ENCODE data around the gene ANKRD27.
A peak's percentile ranks its signal among the peaks of the same experiment; 100 is the strongest.
"Not testable (repeated sequence)": the region's sequence is repeated elsewhere in the genome, so short reads cannot be mapped to it uniquely, and the experiment has no call there.

The ANKRD27 gene

GRCh38 chr19:32653599-32653915, 21.4 kb downstream of the ANKRD27 start:
- DNase-seq (ENCODE audit: low read depth in 3 of 3): no peak

GRCh38 chr19:32652894-32653598, 21.9 kb downstream of the ANKRD27 start:
- DNase-seq (ENCODE audit: low read depth in 3 of 3): no peak

GRCh38 chr19:32652331-32652730, 22.6 kb downstream of the ANKRD27 start:
- DNase-seq (ENCODE audit: low read depth in 3 of 3): not testable (repeated sequence)

GRCh38 chr19:32651729-32652140, 23.2 kb downstream of the ANKRD27 start:
- no peak for DNase-seq (ENCODE audit: low read depth in 3 of 3)

GRCh38 chr19:32650671-32651070, 24.3 kb downstream of the ANKRD27 start:
- no peak for DNase-seq (ENCODE audit: low read depth in 3 of 3)

GRCh38 chr19:32649751-32650150, 25.2 kb downstream of the ANKRD27 start:
- no peak for DNase-seq (ENCODE audit: low read depth in 3 of 3)

- DNase-seq (ENCODE audit: low read depth in 3 of 3): no peak
These were observed 27.6 kb downstream of the ANKRD27 start for GRCh38 chr19:32647361-32647760.

- DNase-seq (ENCODE audit: low read depth in 3 of 3): no peak
These were observed 28.4 kb downstream of the ANKRD27 start for GRCh38 chr19:32646556-32646955.

- DNase-seq (ENCODE audit: low read depth in 3 of 3): peak; percentile 7 to 58 (median 22)
These were observed 32.2 kb downstream of the ANKRD27 start for GRCh38 chr19:32642771-32643170.

- no peak for DNase-seq (ENCODE audit: low read depth in 3 of 3)
These were observed 36.4 kb downstream of the ANKRD27 start for GRCh38 chr19:32638625-32639024.

GRCh38 chr19:32637480-32637879, 37.5 kb downstream of the ANKRD27 start:
- DNase-seq (ENCODE audit: low read depth in 3 of 3): no peak

- DNase-seq (ENCODE audit: low read depth in 3 of 3): no peak
These were observed 43.6 kb downstream of the ANKRD27 start for GRCh38 chr19:32631381-32631780.

- no peak for DNase-seq (ENCODE audit: low read depth in 3 of 3)
These were observed 44.6 kb downstream of the ANKRD27 start for GRCh38 chr19:32630338-32630737.

- no peak for DNase-seq (ENCODE audit: low read depth in 3 of 3)
These were observed 47.2 kb downstream of the ANKRD27 start for GRCh38 chr19:32627714-32628270.

GRCh38 chr19:32626969-32627368, 48.0 kb downstream of the ANKRD27 start:
- DNase-seq (ENCODE audit: low read depth in 3 of 3): no peak

GRCh38 chr19:32624410-32624809, 50.6 kb downstream of the ANKRD27 start:
- DNase-seq (ENCODE audit: low read depth in 3 of 3): no peak

GRCh38 chr19:32622002-32622401, 53.0 kb downstream of the ANKRD27 start:
- DNase-seq (ENCODE audit: low read depth in 3 of 3): no peak

GRCh38 chr19:32619051-32619685, 55.8 kb downstream of the ANKRD27 start:
- DNase-seq (ENCODE audit: low read depth in 3 of 3): no peak

- no peak for DNase-seq (ENCODE audit: low read depth in 3 of 3)
These were observed 59.4 kb downstream of the ANKRD27 start for GRCh38 chr19:32615569-32615968.

GRCh38 chr19:32614916-32615315, 60.1 kb downstream of the ANKRD27 start:
- no peak for DNase-seq (ENCODE audit: low read depth in 3 of 3)

- no peak for DNase-seq (ENCODE audit: low read depth in 3 of 3)
These were observed 62.0 kb downstream of the ANKRD27 start for GRCh38 chr19:32613008-32613407.

GRCh38 chr19:32611161-32611560, 63.8 kb downstream of the ANKRD27 start:
- no peak for DNase-seq (ENCODE audit: low read depth in 3 of 3)

- DNase-seq (ENCODE audit: low read depth in 3 of 3): no peak
These were observed 67.5 kb downstream of the ANKRD27 start for GRCh38 chr19:32607479-32607878.
